Effector memory CD4-positive, alpha-beta T cell (primary cell): ENCODE results near the gene FDPS.
A peak's percentile ranks its signal among the peaks of the same experiment; 100 is the strongest.
"Not testable (repeated sequence)": the region's sequence is repeated elsewhere in the genome, so short reads cannot be mapped to it uniquely, and the experiment has no call there.

Source experiments
- DNase-seq, 3 donors: peaks; one replicate each; pipeline ENCODE4 v3.0.0-alpha.2; 2020
- H3K27ac ChIP-seq: 2 replicates; pipeline ENCODE4 v1.7.0; 2013; ENCODE audit warnings: mild to moderate bottlenecking, low read length, moderate library complexity; ENCODE audit not compliant: insufficient read depth, poor library complexity, severe bottlenecking
- H3K27me3 ChIP-seq: replicated peaks from 2 replicates; pipeline ENCODE4 v1.7.0; 2013; ENCODE audit warnings: mild to moderate bottlenecking, low read length; ENCODE audit not compliant: insufficient read depth, control insufficient read depth, poor library complexity, severe bottlenecking
- H3K36me3 ChIP-seq: 2 replicates; pipeline ENCODE4 v1.7.0; 2013; ENCODE audit warnings: mild to moderate bottlenecking, low read length, moderate library complexity; ENCODE audit not compliant: control insufficient read depth, insufficient read depth
- H3K4me1 ChIP-seq: 2 replicates; pipeline ENCODE4 v1.7.0; 2013; ENCODE audit warnings: low read length, mild to moderate bottlenecking; ENCODE audit not compliant: control insufficient read depth, insufficient read depth, poor library complexity, severe bottlenecking
- H3K4me3 ChIP-seq: 2 replicates; pipeline ENCODE4 v1.7.0; 2013; ENCODE audit warnings: low read length, low read depth, mild to moderate bottlenecking; ENCODE audit not compliant: insufficient read depth, poor library complexity, severe bottlenecking
- H3K9me3 ChIP-seq: 2 replicates; pipeline ENCODE4 v1.7.0; 2013; ENCODE audit warnings: mild to moderate bottlenecking, low read length, moderate library complexity; ENCODE audit not compliant: control insufficient read depth

FDPS gene

DNA sequence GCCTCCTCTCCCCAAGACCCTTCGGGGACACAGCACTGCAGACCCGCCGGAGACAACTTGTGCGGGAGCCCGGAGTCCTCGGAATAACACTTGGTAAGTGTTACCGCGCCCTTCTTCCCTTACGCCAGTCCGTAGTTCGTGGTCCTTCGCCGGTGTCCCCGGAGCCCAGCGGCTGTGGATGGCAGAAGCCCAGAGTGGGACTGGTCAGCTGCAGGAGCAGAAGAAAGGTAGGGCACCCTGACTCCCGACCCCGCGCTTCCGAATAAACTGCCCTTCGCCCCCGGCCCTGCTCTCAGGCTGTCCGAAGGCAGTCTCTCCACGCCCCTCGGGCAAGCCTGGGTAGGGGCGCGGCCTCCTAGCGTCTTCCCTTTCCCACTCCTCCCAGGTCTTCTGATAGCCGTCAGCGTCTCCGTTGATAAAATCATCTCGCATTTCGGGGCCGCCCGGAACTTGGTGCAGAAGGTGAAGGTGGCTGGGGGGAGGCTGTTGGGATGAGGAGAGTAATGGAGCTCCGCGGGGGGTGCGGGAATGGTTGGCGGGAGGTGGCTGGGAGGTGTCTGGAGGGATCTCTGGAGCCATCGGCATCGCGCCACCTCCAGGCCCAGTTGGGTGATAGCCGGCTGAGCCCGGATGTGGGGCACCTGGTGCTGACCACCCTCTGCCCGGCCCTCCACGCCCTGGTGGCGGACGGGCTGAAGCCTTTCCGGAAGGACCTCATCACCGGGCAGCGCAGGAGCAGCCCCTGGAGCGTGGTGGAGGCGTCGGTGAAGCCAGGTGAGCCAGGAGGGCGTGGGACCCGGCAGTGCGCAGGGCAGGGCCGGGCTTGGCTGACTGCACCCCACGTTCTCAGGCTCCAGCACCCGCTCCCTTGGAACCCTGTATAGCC, 16.3 kb downstream of the FDPS start:
- Histone ChIP-seq H3K9me3 (no peaks in the 10 kb centered on the region), H3K4me3 (peak overlapping the region; percentile 86), H3K27ac (peak overlapping the region; percentile 90), H3K4me1 (peaks cover 15% of the 10 kb centered on the region), H3K36me3 (peaks cover 2% of the 10 kb centered on the region), H3K27me3 (no peaks in the 10 kb centered on the region)
- DNase-seq: no peak

DNA sequence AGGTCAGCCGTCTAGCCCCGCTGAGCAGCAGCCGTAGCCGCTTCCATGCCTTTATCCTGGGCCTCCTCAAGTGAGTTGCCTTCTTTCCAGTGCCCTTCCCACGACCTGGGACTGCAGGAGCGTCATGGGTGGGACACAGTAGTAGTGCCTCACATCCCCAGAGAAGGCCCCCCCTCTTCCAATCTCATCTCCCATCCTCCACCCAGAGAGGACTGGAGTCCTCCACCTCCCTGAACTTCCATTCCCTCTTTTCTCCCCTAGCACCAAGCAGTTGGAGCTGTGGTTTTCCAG, 16.9 kb downstream of the FDPS start:
- Histone ChIP-seq H3K27ac (no peak overlapping the region), H3K4me1 (peaks cover 13% of the 10 kb centered on the region), H3K36me3 (peaks cover 8% of the 10 kb centered on the region), H3K9me3 (no peaks in the 10 kb centered on the region), H3K27me3 (no peaks in the 10 kb centered on the region), H3K4me3 (no peak overlapping the region)
- DNase-seq: no peak

DNA sequence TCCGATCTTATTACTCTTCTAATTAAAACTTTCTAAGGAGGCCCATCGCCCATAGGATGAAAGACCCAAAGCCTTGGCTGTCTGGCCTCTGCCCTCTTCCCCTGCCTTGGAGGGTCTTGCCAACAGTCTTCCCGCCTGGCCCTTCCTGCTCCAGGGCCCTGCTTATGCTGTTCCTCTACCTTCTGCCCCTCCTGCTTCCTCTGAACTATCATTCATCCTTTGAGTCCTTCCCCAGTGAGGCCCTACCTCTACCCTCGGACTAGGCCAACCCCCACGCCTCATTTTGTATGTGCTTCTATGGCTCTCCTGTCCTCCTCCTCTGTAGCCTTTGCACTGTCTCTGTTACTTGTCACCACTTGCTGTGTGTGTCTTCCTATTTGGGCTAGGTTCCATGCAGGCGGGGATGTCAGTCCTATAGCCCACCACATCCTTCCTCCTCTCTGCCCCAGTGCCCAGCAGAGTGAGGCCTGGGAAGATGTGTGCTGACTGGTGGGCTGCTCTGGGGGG, 17.4 kb downstream of the FDPS start:
- Histone ChIP-seq H3K9me3 (no peaks in the 10 kb centered on the region), H3K27ac (no peak overlapping the region), H3K4me3 (no peak overlapping the region), H3K27me3 (no peaks in the 10 kb centered on the region), H3K36me3 (peaks cover 13% of the 10 kb centered on the region), H3K4me1 (peaks cover 10% of the 10 kb centered on the region)
- no peak for DNase-seq

DNA sequence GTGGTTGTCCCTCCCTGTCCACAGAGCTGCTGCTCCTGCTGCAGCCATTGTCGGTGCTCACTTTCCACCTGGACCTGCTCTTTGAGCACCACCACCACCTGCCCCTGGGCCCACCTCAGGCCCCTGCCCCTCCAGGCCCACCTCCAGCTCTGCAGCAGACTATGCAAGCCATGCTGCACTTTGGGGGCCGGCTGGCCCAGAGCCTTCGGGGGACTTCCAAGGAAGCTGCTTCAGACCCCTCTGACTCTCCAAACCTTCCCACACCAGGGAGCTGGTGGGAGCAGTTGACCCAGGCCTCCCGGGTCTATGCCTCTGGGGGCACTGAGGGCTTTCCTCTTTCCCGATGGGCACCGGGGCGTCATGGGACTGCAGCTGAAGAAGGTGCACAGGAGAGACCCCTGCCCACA, 18.0 kb downstream of the FDPS start:
- no peaks in the 10 kb centered on the region for H3K27me3 ChIP-seq
- no peak overlapping the region for H3K4me3 ChIP-seq
- peaks cover 14% of the 10 kb centered on the region for H3K36me3 ChIP-seq
- H3K27ac ChIP-seq: no peak overlapping the region
- no peaks in the 10 kb centered on the region for H3K9me3 ChIP-seq
- no peak for DNase-seq
- H3K4me1 ChIP-seq: peaks cover 5% of the 10 kb centered on the region

DNA sequence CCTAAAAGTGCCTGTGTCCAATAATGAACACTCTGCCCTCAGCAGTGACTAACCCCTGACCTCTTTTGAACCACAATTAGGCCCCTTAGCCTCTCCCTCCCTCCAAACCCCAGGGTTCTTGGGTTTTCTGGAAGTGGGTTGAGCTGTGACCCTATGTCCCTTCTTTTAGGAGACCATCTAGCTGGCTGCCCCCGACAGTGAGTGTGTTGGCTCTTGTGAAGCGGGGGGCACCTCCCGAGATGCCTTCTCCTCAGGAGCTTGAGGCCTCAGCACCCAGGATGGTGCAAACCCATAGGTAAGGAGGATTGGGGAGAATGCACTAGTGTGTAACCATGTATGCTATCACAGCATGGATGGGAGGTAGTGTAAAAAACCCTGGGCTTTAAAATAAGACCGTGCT, 19.3 kb downstream of the FDPS start:
- no peaks in the 10 kb centered on the region for H3K27me3 ChIP-seq
- no peak overlapping the region for H3K27ac ChIP-seq
- peaks cover 5% of the 10 kb centered on the region for H3K4me1 ChIP-seq
- H3K36me3 ChIP-seq: peaks cover 14% of the 10 kb centered on the region
- no peak overlapping the region for H3K4me3 ChIP-seq
- DNase-seq: no peak
- H3K9me3 ChIP-seq: no peaks in the 10 kb centered on the region

DNA sequence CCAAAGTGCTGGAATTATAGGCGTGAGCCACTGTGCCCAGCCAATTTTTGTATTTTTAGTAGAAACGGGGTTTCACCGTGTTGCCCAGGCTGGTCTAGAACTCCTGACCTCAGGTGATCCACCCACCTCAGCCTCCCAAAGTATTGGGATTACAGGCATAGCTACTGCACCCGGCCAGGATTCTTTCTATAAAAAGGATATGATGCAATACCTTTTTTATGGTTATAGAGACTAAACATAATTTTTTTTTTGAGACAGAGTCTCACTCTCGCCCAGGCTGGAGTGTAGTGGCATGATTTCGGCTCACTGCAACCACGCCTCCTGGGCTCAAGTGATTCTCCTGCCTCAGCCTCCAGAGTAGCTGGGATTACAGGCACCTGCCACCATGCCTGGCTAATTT, 20.2 kb downstream of the FDPS start:
- H3K4me1 ChIP-seq, DNase-seq, H3K4me3 ChIP-seq, H3K9me3 ChIP-seq, H3K27me3 ChIP-seq, H3K27ac ChIP-seq: not testable (repeated sequence)
- H3K36me3 ChIP-seq: peaks cover 14% of the 10 kb centered on the region

DNA sequence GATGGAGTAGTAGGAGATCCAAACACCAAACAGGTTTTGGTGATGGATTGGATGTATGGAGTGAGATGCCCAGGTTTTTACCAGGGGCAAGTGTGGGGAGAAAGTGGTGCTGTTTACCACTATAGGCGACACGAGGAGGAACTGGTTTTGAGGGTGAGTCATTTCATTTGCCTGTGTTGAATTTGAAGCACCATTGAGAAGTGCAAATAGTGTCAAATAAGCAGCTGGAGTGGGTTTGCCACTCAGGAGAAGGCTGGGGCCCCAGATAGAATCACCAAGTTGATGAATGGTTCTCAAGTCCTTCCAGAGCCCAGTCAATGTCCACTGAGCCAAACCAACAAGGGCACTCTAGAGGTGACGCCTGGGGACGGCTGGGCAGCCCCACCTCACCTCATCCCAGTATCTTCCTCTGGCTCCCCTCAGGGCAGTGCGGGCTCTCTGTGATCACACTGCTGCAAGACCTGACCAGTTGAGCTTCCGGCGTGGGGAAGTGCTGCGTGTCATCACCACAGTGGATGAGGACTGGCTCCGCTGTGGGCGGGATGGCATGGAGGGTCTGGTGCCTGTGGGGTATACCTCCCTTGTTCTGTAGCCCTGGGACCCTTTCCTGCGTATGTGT, 21.4 kb downstream of the FDPS start:
- no peaks in the 10 kb centered on the region for H3K9me3 ChIP-seq
- H3K4me1 ChIP-seq: peaks cover 3% of the 10 kb centered on the region
- peaks cover 20% of the 10 kb centered on the region for H3K36me3 ChIP-seq
- H3K27me3 ChIP-seq: no peaks in the 10 kb centered on the region
- DNase-seq: no peak
- no peak overlapping the region for H3K27ac ChIP-seq
- no peak overlapping the region for H3K4me3 ChIP-seq

DNA sequence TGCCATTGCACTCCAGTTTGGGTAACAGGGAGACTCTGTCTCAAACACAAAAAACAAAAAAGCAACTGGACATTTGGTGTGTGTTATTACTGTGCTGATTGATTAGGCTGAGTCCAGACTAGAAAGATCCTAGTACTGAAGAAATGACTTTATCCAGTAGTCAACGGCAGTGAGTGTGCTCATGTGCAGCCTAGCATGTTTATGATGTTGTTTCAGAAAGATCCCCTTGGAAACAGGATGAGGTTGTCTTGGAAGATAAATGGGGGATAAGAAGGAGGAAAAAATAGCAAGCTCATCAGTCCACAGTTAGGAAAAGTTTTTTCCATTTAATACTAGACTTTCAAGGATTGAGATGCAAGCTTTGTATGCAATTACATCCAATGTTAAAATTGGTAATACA, 26.3 kb downstream of the FDPS start:
- H3K4me1 ChIP-seq: no peaks in the 10 kb centered on the region
- DNase-seq: no peak
- no peak overlapping the region for H3K27ac ChIP-seq
- H3K9me3 ChIP-seq: no peaks in the 10 kb centered on the region
- peaks cover 50% of the 10 kb centered on the region for H3K36me3 ChIP-seq
- H3K4me3 ChIP-seq: no peak overlapping the region
- no peaks in the 10 kb centered on the region for H3K27me3 ChIP-seq

GRCh38 chr1:155339515-155340097, 30.9 kb downstream of the FDPS start:
- H3K27ac ChIP-seq: no peak overlapping the region
- DNase-seq: no peak
- H3K36me3 ChIP-seq: peaks cover 71% of the 10 kb centered on the region
- H3K9me3 ChIP-seq: no peaks in the 10 kb centered on the region
- H3K27me3 ChIP-seq: no peaks in the 10 kb centered on the region
- no peaks in the 10 kb centered on the region for H3K4me1 ChIP-seq
- H3K4me3 ChIP-seq: no peak overlapping the region

- Histone ChIP-seq H3K4me1 (no peaks in the 10 kb centered on the region), H3K9me3 (no peaks in the 10 kb centered on the region), H3K27me3 (no peaks in the 10 kb centered on the region), H3K27ac (no peak overlapping the region), H3K36me3 (peaks cover 76% of the 10 kb centered on the region), H3K4me3 (no peak overlapping the region)
- DNase-seq: no peak
Observed at GRCh38 chr1:155342842-155343241, 34.2 kb downstream of the FDPS start.
